Measurements from ENCODE around the gene ASB15.
A peak's percentile ranks its signal among the peaks of the same experiment; 100 is the strongest.
"Not testable (repeated sequence)": the region's sequence is repeated elsewhere in the genome, so short reads cannot be mapped to it uniquely, and the experiment has no call there.

The ASB15 gene

GRCh38 chr7:123599766-123600165 lies 1.9 kb upstream of the ASB15 start:
- DNase-seq, result no peak

- no peak for DNase-seq
Measured at GRCh38 chr7:123600876-123601275, 745 bp upstream of the ASB15 start.

GRCh38 chr7:123602648-123603047 lies 1.0 kb downstream of the ASB15 start:
- no peak for DNase-seq

- no peak for DNase-seq
Measured at GRCh38 chr7:123604739-123605138, 3.1 kb downstream of the ASB15 start.

- no peak for DNase-seq
Measured at GRCh38 chr7:123607423-123607975, 5.9 kb downstream of the ASB15 start.

- no peak for DNase-seq
Measured at GRCh38 chr7:123608991-123609882, 7.6 kb downstream of the ASB15 start.

GRCh38 chr7:123609883-123610239 lies 8.2 kb downstream of the ASB15 start:
- DNase-seq, result no peak

- DNase-seq, result no peak
Measured at GRCh38 chr7:123612024-123612423, 10.4 kb downstream of the ASB15 start.

- no peak for DNase-seq
Measured at GRCh38 chr7:123615344-123615743, 13.7 kb downstream of the ASB15 start.

GRCh38 chr7:123616223-123616622 lies 14.6 kb downstream of the ASB15 start:
- DNase-seq, result no peak

GRCh38 chr7:123621707-123622106 lies 20.1 kb downstream of the ASB15 start:
- DNase-seq, result no peak

- peak; percentile 66 for DNase-seq
Measured at GRCh38 chr7:123622660-123623386, 21.2 kb downstream of the ASB15 start.

GRCh38 chr7:123624527-123625183 lies 23.0 kb downstream of the ASB15 start:
- DNase-seq, result no peak

GRCh38 chr7:123625254-123625653 lies 23.6 kb downstream of the ASB15 start:
- DNase-seq, result no peak

- no peak for DNase-seq
Measured at GRCh38 chr7:123627851-123628250, 26.2 kb downstream of the ASB15 start.

GRCh38 chr7:123628829-123629228 lies 27.2 kb downstream of the ASB15 start:
- no peak for DNase-seq

- no peak for DNase-seq
Measured at GRCh38 chr7:123629281-123629680, 27.7 kb downstream of the ASB15 start.

GRCh38 chr7:123632808-123633207 lies 31.2 kb downstream of the ASB15 start:
- no peak for DNase-seq

- no peak for DNase-seq
Measured at GRCh38 chr7:123633553-123633952, 31.9 kb downstream of the ASB15 start.

GRCh38 chr7:123634011-123634573 lies 32.5 kb downstream of the ASB15 start:
- DNase-seq, result not testable (repeated sequence)

- DNase-seq, result no peak
Measured at GRCh38 chr7:123635551-123636359, 34.1 kb downstream of the ASB15 start.

GRCh38 chr7:123637203-123637602 lies 35.6 kb downstream of the ASB15 start:
- no peak for DNase-seq

Measured in NCI-H187 treated with DMSO at 0.1 percent for 48 hours (cell line).